DOHH2 (cell line): ENCODE measurements around the gene SLC26A8.
"Not testable (repeated sequence)": the region's sequence is repeated elsewhere in the genome, so short reads cannot be mapped to it uniquely, and the experiment has no call there.

Experiments
- H3F3A ChIP-seq: fragments of 200-600 bp; sonication (generic), shearing (Covaris generic); 2 replicates; pipeline ENCODE4 v1.6.0; 2016; ENCODE audit warnings: antibody characterized with exemption, mild to moderate bottlenecking; ENCODE audit not compliant: control insufficient read depth, insufficient read depth
- H3K27ac ChIP-seq: fragments of 200-600 bp; sonication (generic); 2 replicates; pipeline ENCODE4 v1.5.1; 2014; ENCODE audit warnings: low read depth, mild to moderate bottlenecking, low read length, moderate library complexity
- H3K27me3 ChIP-seq: fragments of 200-600 bp; sonication (generic); 2 replicates; pipeline ENCODE4 v1.6.1; 2014; ENCODE audit warnings: mild to moderate bottlenecking, low read length, mixed read lengths; ENCODE audit not compliant: control insufficient read depth
- H3K36me3 ChIP-seq: fragments of 200-600 bp; sonication (generic); 2 replicates; pipeline ENCODE4 v1.6.1; 2014; ENCODE audit warnings: mild to moderate bottlenecking, low read length, moderate library complexity, mixed read lengths; ENCODE audit not compliant: control insufficient read depth
- H3K4me1 ChIP-seq: fragments of 200-600 bp; sonication (generic); 2 replicates; pipeline ENCODE4 v1.6.1; 2014; ENCODE audit warnings: mild to moderate bottlenecking, low read length, mixed read lengths; ENCODE audit not compliant: control insufficient read depth
- H3K4me2 ChIP-seq: fragments of 200-600 bp; sonication (generic); 2 replicates; pipeline ENCODE4 v1.6.0; 2014; ENCODE audit warnings: mild to moderate bottlenecking, low read length, moderate library complexity
- H3K4me3 ChIP-seq: fragments of 200-600 bp; sonication (generic); 2 replicates; pipeline ENCODE4 v1.5.1; 2014; ENCODE audit warnings: mild to moderate bottlenecking, low read length, mixed read lengths
- H3K79me2 ChIP-seq: fragments of 200-600 bp; sonication (generic); 2 replicates; pipeline ENCODE4 v1.6.1; 2014; ENCODE audit warnings: mild to moderate bottlenecking, low read length, mixed read lengths; ENCODE audit not compliant: control insufficient read depth
- H3K9me2 ChIP-seq: fragments of 200-600 bp; sonication (generic); replicated peaks from 2 replicates; pipeline ENCODE4 v1.6.1; 2014; ENCODE audit warnings: mild to moderate bottlenecking, low read length, mixed read lengths; ENCODE audit not compliant: control insufficient read depth
- H3K9me3 ChIP-seq: fragments of 200-600 bp; sonication (generic); 2 replicates; pipeline ENCODE4 v1.6.1; 2014; ENCODE audit warnings: antibody characterized with exemption, low read length, mixed read lengths; ENCODE audit not compliant: control insufficient read depth, insufficient read depth
- H4K20me1 ChIP-seq: fragments of 200-600 bp; sonication (generic); 2 replicates; pipeline ENCODE4 v1.6.0; 2014; ENCODE audit warnings: low read depth, mild to moderate bottlenecking, antibody characterized with exemption, low read length, moderate library complexity; ENCODE audit not compliant: control insufficient read depth, insufficient read depth
- CTCF ChIP-seq: fragments of 200-600 bp; sonication (generic); IDR thresholded peaks from one replicate; pipeline ENCODE4 v1.5.1; 2014; ENCODE audit warnings: antibody characterized with exemption, mild to moderate bottlenecking, low read depth, low read length; ENCODE audit not compliant: poor library complexity, severe bottlenecking
- EZH2phosphoT487 ChIP-seq: fragments of 200-600 bp; sonication (generic); IDR thresholded peaks from 2 replicates; pipeline ENCODE4 v1.6.1; 2017; ENCODE audit warnings: borderline replicate concordance, mild to moderate bottlenecking, antibody characterized with exemption, low read length, moderate library complexity, mixed read lengths

The SLC26A8 gene

GRCh38 chr6:35916056-35916455 is 108.4 kb downstream of the SLC26A8 start:
- no peak overlapping the region for H3K4me3 ChIP-seq
- no peak for TF ChIP-seq EZH2phosphoT487
- no peak for TF ChIP-seq CTCF
- H3K9me2 ChIP-seq, result no peaks in the 10 kb centered on the region
- H3K27me3 ChIP-seq, result no peaks in the 10 kb centered on the region
- peaks cover 96% of the 10 kb centered on the region for H3K79me2 ChIP-seq
- no peak overlapping the region for H3K4me2 ChIP-seq
- no peaks in the 10 kb centered on the region for H3F3A ChIP-seq
- peaks cover 87% of the 10 kb centered on the region for H3K36me3 ChIP-seq
- peaks cover 11% of the 10 kb centered on the region for H3K9me3 ChIP-seq
- H3K27ac ChIP-seq, result no peak overlapping the region
- peaks cover 22% of the 10 kb centered on the region for H3K4me1 ChIP-seq
- H4K20me1 ChIP-seq, result peaks cover 10% of the 10 kb centered on the region

GRCh38 chr6:35914536-35914935 is 109.9 kb downstream of the SLC26A8 start:
- Histone ChIP-seq H3K9me2 (no peaks in the 10 kb centered on the region), H4K20me1 (peaks cover 10% of the 10 kb centered on the region), H3K4me2 (no peak overlapping the region), H3K27me3 (no peaks in the 10 kb centered on the region), H3K4me3 (no peak overlapping the region), H3K79me2 (peaks cover 99% of the 10 kb centered on the region), H3K9me3 (peaks cover 25% of the 10 kb centered on the region), H3K27ac (no peak overlapping the region), H3F3A (no peaks in the 10 kb centered on the region), H3K4me1 (peaks cover 22% of the 10 kb centered on the region), H3K36me3 (peaks cover 94% of the 10 kb centered on the region)
- no peak for TF ChIP-seq EZH2phosphoT487
- no peak for TF ChIP-seq CTCF

- Histone ChIP-seq H3K4me3 (no peak overlapping the region), H3K9me3 (peaks cover 38% of the 10 kb centered on the region), H3K27ac (no peak overlapping the region), H3K27me3 (no peaks in the 10 kb centered on the region), H3K9me2 (no peaks in the 10 kb centered on the region), H3K36me3 (peaks cover 89% of the 10 kb centered on the region), H3K4me1 (peaks cover 1% of the 10 kb centered on the region), H4K20me1 (0 out of 2 replicates have a peak, but pooled peaks cover under 1% of the 10 kb centered on the region), H3K79me2 (peaks cover 98% of the 10 kb centered on the region), H3K4me2 (no peak overlapping the region), H3F3A (no peaks in the 10 kb centered on the region)
- TF ChIP-seq EZH2phosphoT487 (no peak), CTCF (no peak)
These were observed 112.4 kb downstream of the SLC26A8 start for GRCh38 chr6:35911871-35912653.

GRCh38 chr6:35909571-35909970 is 114.9 kb downstream of the SLC26A8 start:
- H3K27ac ChIP-seq, H3K27me3 ChIP-seq, H3K9me2 ChIP-seq, H3K4me1 ChIP-seq, H3K4me3 ChIP-seq, H3K4me2 ChIP-seq, H3F3A ChIP-seq, H4K20me1 ChIP-seq: not testable (repeated sequence)
- H3K9me3 ChIP-seq, result peaks cover 38% of the 10 kb centered on the region
- peaks cover 90% of the 10 kb centered on the region for H3K36me3 ChIP-seq
- H3K79me2 ChIP-seq, result peaks cover 98% of the 10 kb centered on the region

- H3K9me2 ChIP-seq, H3K4me2 ChIP-seq, H4K20me1 ChIP-seq, H3F3A ChIP-seq, H3K27ac ChIP-seq, H3K4me1 ChIP-seq, H3K27me3 ChIP-seq, H3K4me3 ChIP-seq: not testable (repeated sequence)
- H3K36me3 ChIP-seq, result peaks cover 89% of the 10 kb centered on the region
- peaks cover 38% of the 10 kb centered on the region for H3K9me3 ChIP-seq
- H3K79me2 ChIP-seq, result peaks cover 98% of the 10 kb centered on the region
These were observed 115.6 kb downstream of the SLC26A8 start for GRCh38 chr6:35908753-35909401.
